GM21360 (cell line): ENCODE measurements around the gene TPMT.
"Not testable (repeated sequence)": the region's sequence is repeated elsewhere in the genome, so short reads cannot be mapped to it uniquely, and the experiment has no call there.

Source experiments
- ATAC-seq: cut with Tn5 transposase; IDR thresholded peaks from one replicate; pipeline ENCODE4 v1.9.1; 2021; ENCODE audit warnings: mild to moderate bottlenecking, moderate library complexity; ENCODE audit not compliant: unreplicated experiment

The TPMT gene

DNA sequence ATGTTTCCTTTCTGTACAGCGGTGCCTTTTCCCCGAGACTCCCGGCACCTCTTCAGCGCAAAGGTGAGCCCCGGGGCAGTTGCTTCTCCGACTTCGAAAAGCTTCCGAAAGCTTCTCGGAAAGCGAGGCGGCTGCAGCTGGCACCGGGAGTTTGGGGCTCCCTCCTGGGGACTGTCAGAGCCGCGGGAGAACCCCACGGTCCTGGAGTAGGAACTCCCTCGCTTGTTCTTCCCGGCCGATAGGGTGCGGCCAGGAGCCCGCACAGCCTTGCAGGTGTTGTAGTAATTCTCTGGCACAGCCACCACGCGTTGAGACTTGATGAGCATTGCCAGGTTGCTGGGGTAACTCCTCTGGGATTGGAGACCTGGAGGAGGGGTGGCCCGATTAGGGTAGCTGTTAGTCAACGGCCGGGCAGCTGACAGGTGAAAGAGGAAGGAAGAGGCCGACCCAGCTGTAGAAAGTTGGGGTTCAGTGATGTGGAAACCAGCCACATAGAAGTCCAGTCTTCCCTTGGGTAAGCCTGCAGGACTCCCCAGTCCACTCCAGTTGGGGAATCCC is 1.1 kb upstream of the TPMT start:
- ATAC-seq = peak; percentile 38

GRCh38 chr6:18155150-18155863 is 430 bp upstream of the TPMT start, which contains the start of gene KDM1B:
Gene KDM1B (plus strand): TSS chr6:18155422. CDS start chr6:18159896, 4,474 bp downstream.
- ATAC-seq = peak; percentile 81

GRCh38 chr6:18153311-18153703 is 1.6 kb downstream of the TPMT start:
- ATAC-seq = no peak

GRCh38 chr6:18151801-18152200 is 3.1 kb downstream of the TPMT start:
- ATAC-seq = no peak

GRCh38 chr6:18151391-18151790 is 3.5 kb downstream of the TPMT start:
- ATAC-seq = not testable (repeated sequence)

GRCh38 chr6:18148304-18149025 is 6.4 kb downstream of the TPMT start:
- no peak for ATAC-seq

DNA sequence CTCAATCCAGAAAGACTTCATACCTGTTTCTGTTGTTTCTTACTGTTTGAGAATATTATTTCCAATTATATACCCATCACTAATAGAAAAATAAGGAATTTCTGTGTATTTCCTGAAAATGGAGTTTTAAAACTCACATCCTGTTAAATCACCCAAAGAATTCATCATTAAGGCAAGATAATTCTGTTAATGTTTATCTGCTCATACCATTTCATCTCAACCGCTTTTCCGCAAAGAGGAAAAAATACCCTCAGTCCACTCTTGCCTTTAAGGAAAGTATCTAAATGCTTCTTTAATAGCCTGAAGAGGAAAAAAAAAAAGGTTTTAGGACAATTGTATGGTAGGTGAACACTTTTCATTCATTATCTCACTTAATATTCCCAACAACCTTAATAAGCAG is 7.3 kb downstream of the TPMT start:
- no peak for ATAC-seq

GRCh38 chr6:18147160-18147559 is 7.7 kb downstream of the TPMT start:
- ATAC-seq = no peak

- no peak for ATAC-seq
These were observed 12.4 kb downstream of the TPMT start for GRCh38 chr6:18142591-18142861.

GRCh38 chr6:18141805-18142590 is 12.9 kb downstream of the TPMT start:
- no peak for ATAC-seq

GRCh38 chr6:18139935-18140621 is 14.8 kb downstream of the TPMT start:
- no peak for ATAC-seq

- no peak for ATAC-seq
These were observed 16.0 kb downstream of the TPMT start for GRCh38 chr6:18138906-18139305.

- no peak for ATAC-seq
These were observed 18.6 kb downstream of the TPMT start for GRCh38 chr6:18136260-18136659.

DNA sequence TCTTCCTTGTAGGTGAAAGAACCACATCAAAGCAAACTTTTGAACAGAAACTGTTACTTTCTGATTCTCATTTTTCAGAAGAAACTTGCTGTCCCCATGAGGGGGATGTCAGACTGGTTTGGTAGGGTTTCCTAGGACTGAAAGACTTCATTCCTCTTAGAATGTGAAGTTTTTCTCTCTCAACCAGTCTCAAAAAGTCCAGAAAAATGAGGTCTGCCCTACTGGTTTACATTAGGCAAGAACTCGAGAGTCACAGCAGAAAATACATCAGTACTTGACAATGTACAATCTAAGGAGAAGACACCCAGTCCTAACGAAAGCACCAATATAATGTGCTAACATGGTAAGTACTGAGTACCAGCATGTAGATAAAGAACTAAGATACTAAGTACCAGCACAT is 19.7 kb downstream of the TPMT start:
- no peak for ATAC-seq

- no peak for ATAC-seq
These were observed 22.5 kb downstream of the TPMT start for GRCh38 chr6:18132346-18132745.

DNA sequence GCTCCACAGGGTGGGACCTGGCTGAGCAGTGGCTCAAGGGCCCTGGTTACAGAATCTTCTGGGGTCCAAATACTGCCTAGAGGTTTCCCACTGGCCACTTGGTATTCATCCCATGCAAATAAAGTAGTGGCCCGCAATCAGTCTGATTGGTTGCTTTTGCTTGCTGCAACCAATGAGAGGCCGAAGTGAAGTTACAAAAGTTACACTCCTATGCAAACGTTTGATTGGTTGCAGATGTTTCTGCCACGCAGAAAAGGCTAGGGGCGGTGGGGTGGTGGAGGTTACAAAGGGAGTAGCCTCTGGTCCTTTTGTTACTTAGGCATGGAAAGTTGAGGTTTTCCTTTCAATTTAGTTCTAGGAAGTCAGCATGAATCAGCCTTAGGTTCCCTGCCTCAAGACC is 28.8 kb downstream of the TPMT start:
- ATAC-seq = no peak

DNA sequence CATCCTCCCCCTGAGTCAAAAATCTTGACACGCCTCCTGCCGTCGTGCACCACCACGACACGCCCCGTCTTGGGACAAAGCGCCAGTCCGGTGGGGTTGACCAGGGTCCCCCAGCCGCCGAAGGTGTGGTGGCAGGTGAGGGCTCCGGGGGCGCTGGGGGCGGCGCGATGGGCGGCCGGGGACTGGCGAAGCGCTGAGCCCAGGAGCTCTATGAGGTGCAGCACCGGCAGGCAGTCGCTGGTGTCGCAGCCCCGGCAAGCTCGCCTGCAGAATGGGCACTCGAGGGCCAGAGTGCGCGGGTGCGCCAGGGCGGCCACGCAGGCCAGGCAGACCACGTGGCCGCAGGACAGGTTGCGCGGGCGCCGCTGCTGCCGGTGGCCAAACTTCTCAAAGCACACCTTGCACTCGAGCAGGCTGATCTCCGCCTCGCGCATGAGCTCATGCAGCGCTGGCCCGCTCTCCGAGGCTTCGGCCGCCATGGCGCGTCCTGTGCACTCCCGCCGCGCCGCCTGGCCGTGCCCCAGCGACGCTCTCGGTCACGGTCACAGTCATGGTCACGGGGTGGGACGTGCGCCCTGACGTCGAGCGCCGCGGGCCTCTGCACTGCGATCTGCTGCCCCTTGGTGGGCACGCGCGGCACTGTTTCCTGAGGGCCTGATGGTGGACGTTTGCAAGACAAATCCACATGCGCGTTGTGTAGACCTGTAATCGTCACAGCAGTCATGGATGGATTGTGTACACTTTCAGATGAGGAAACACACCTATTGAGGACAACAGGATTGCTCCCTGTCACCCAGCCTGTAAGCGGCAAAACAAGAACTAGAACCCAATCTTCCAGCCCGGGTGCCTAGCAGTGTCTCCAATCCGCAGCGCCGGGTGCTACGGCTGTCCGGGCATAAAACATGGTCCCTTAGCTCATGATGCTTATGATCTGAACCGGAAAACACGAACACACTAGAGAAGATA is 32.5 kb downstream of the TPMT start, which contains the start of gene NHLRC1:
Gene NHLRC1, minus strand, starts transcription at position 550 of the 966 bp plus-strand sequence. Its CDS starts 71 bp downstream, at position 479.
- peak; percentile 99 for ATAC-seq

DNA sequence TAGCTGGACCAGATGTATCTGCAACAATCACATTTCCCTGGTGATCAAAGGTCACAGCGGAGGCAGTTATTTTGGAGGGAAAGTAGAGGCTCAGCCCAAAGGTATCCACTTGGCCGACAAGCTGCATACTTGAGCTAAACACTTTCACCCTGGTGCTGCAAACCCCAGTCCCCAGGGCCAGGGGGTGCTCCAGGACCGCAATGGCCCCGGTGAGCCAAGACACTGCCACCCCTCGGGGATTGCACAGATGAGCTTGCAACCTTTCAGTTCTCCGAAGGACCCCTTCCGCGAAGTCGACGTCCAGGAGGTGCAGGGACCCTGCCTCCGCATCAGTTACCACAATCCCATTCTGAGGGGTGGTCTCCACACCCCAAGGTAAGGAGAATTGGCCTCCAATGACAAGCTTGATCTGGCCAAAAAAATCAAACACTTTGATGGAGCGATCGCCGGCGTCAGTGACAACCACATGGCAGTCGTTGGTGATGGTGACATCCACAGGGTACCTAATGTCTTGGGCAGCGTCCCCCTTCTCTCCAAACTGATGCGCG is 33.2 kb downstream of the TPMT start:
- ATAC-seq = no peak

- no peak for ATAC-seq
These were observed 35.6 kb downstream of the TPMT start for GRCh38 chr6:18119236-18119635.
